Astrocyte (in vitro differentiated cells and primary cell): ENCODE measurements around the gene RTN1.

Experiments used
- EZH2 ChIP-seq: IDR thresholded peaks from 2 replicates; pipeline ENCODE4 v1.6.1; 2012; ENCODE audit warnings: mild to moderate bottlenecking, low read length, inconsistent platforms; ENCODE audit not compliant: insufficient read depth
- TF ChIP-seq, protein P1 (sequence below): IDR thresholded peaks from 2 replicates; pipeline ENCODE4 v1.5.1; 2011; ENCODE audit warnings: low read depth, mild to moderate bottlenecking, inconsistent platforms, low read length, moderate library complexity; ENCODE audit not compliant: insufficient read depth

DNA sequence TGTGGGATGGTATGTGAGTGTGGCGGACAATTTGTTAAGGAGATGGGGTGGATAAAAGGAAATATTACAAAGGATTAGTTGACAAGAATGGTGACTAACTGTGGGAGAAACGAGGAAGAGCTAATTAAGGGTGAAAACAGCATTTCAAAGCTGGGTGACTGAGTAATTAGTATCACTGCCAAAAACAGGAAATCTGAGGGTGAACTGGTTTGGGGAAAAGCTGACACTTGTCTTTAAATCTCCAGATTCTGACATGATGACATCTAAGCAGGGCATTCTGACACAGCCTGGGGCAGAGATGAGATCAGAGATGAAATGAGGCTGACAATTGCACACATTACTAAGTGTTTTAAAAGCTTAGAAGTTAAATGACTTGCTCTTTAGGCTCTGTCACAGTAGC, 251.5 kb downstream of the RTN1 start:
- TF ChIP-seq, protein P1, sequence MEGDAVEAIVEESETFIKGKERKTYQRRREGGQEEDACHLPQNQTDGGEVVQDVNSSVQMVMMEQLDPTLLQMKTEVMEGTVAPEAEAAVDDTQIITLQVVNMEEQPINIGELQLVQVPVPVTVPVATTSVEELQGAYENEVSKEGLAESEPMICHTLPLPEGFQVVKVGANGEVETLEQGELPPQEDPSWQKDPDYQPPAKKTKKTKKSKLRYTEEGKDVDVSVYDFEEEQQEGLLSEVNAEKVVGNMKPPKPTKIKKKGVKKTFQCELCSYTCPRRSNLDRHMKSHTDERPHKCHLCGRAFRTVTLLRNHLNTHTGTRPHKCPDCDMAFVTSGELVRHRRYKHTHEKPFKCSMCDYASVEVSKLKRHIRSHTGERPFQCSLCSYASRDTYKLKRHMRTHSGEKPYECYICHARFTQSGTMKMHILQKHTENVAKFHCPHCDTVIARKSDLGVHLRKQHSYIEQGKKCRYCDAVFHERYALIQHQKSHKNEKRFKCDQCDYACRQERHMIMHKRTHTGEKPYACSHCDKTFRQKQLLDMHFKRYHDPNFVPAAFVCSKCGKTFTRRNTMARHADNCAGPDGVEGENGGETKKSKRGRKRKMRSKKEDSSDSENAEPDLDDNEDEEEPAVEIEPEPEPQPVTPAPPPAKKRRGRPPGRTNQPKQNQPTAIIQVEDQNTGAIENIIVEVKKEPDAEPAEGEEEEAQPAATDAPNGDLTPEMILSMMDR = no peak
- TF ChIP-seq EZH2 = no peak
